B cell (primary cell): ENCODE data around the gene TIMM44.

Experiments used
- EZH2 ChIP-seq: IDR thresholded peaks from 2 replicates; pipeline ENCODE4 v1.6.1; 2012; ENCODE audit warnings: borderline replicate concordance, low read depth, mild to moderate bottlenecking, moderate library complexity, low read length; ENCODE audit not compliant: insufficient read depth, poor library complexity, severe bottlenecking
- TF ChIP-seq, protein P1 (sequence below): fragments of 200-600 bp; IDR thresholded peaks from one replicate; pipeline ENCODE4 v1.8.0; 2022; ENCODE audit warnings: antibody characterized with exemption, mild to moderate bottlenecking

DNA sequence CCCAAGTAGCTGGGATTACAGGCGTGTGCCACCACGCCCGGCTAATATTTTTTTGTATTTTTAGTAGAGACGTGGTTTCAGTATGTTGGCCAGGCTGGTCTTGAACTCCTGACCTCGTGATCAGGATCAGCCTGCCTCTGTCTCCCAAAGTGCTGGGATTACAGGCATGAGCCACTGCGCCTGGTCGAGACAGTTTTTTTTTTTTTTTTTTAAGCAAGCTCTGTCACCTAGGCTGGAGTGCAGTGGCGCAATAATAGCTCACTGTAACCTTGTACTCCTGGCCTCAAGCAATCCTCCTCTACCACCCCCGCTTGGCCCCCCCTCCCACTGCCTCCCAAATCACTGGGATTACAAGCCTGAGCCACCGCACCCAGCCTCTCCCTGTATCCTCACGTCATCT is 46.2 kb downstream of the TIMM44 start:
- TF ChIP-seq, protein P1, sequence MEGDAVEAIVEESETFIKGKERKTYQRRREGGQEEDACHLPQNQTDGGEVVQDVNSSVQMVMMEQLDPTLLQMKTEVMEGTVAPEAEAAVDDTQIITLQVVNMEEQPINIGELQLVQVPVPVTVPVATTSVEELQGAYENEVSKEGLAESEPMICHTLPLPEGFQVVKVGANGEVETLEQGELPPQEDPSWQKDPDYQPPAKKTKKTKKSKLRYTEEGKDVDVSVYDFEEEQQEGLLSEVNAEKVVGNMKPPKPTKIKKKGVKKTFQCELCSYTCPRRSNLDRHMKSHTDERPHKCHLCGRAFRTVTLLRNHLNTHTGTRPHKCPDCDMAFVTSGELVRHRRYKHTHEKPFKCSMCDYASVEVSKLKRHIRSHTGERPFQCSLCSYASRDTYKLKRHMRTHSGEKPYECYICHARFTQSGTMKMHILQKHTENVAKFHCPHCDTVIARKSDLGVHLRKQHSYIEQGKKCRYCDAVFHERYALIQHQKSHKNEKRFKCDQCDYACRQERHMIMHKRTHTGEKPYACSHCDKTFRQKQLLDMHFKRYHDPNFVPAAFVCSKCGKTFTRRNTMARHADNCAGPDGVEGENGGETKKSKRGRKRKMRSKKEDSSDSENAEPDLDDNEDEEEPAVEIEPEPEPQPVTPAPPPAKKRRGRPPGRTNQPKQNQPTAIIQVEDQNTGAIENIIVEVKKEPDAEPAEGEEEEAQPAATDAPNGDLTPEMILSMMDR, result no peak
- TF ChIP-seq EZH2, result no peak
